HepG2 (cell line): ENCODE measurements around the gene MPV17L. TPM values are rescaled to one million over a fixed set of nuclear protein-coding genes. Genes with fewer than 3 reads are reported as not detected.

ENCODE experiments used
- ARID3A ChIP-seq: IDR thresholded peaks from 2 replicates; pipeline ENCODE4 v1.6.1; 2012; ENCODE audit warnings: low read depth, low read length, improper control_type of control experiment
- DNMT1 ChIP-seq: sonication (generic); formaldehyde crosslinking; IDR thresholded peaks from 2 replicates; pipeline ENCODE4 v1.5.1; 2020; ENCODE audit warnings: mild to moderate bottlenecking, missing genetic modification reagents
- GATA4 ChIP-seq: sonication (generic); IDR thresholded peaks from 2 replicates; pipeline ENCODE4 v1.6.1; 2016; ENCODE audit warnings: antibody characterized with exemption, low read depth, borderline replicate concordance
- MXD3 ChIP-seq: IDR thresholded peaks from 2 replicates; pipeline ENCODE4 v1.6.1; 2016; ENCODE audit warnings: mild to moderate bottlenecking, missing biosample characterization, missing genetic modification reagents
- SMYD3 ChIP-seq: sonication (generic); formaldehyde crosslinking; IDR thresholded peaks from 2 replicates; pipeline ENCODE4 v1.8.1; 2023; ENCODE audit warnings: mild to moderate bottlenecking, missing genetic modification reagents
- SNAPC4 ChIP-seq: sonication (generic); formaldehyde crosslinking; IDR thresholded peaks from 2 replicates; pipeline ENCODE4 v1.4.0; 2020; ENCODE audit warnings: mild to moderate bottlenecking, missing genetic modification reagents
- polyA plus RNA-seq, 8 experiments: library from polyadenylated mRNA; depleted of rRNA in 3 of 8; stranded (reverse) in 7 of 8; unstranded in 1 of 8; fragments of >200 nt; fragmentation: Illumina TruSeq in 4 of 8; extraction: Trizol in 4 of 8; gene quantifications; 2 replicates each; pipeline versions ENCODE4 v1.2.1 to v1.2.3, GENCODE V29; 2011 to 2016; ENCODE audit warnings: low read depth in 4 of 8, missing spikeins in 1 of 8, mixed read lengths in 1 of 8; ENCODE audit not compliant: insufficient read depth in 1 of 8
- total RNA-seq, 5 experiments: library from RNA; depleted of rRNA; stranded (reverse); fragments of >200 nt; fragmentation: Illumina TruSeq; extraction: Trizol; gene quantifications; 2 replicates each; pipeline ENCODE4 v1.2.3, GENCODE V29; 2016; ENCODE audit warnings: low read depth in 1 of 5

MPV17L gene
- total and polyA plus RNA-seq, 2 of the 13 experiments (the other 11 are each of a cell fraction or from before 2014, with no cell fraction given) = 34.7 to 63.8 TPM

- TF ChIP-seq SNAPC4 = no peak
- no peak for TF ChIP-seq ARID3A
- TF ChIP-seq SMYD3 (CRISPR knock-in tag) = 0 out of 2 replicates have a peak, but pooled peaks have one; percentile 7
- TF ChIP-seq MXD3 (CRISPR knock-in tag) = no peak
- TF ChIP-seq GATA4 = no peak
- TF ChIP-seq DNMT1 (CRISPR knock-in tag) = no peak
Measured at GRCh38 chr16:15399317-15399716, 3.8 kb downstream of the MPV17L start (continued).
